Liver (tissue), 9 donors: ENCODE measurements around the gene AKAP13. TPM values are rescaled to one million over a fixed set of nuclear protein-coding genes. Genes with fewer than 3 reads are reported as not detected.
A peak's percentile ranks its signal among the peaks of the same experiment; 100 is the strongest.

ENCODE experiments used
- DNase-seq: peaks from one replicate; pipeline ENCODE4 v3.0.0-alpha.2; 2017; ENCODE audit warnings: low spot score
- H3K27ac ChIP-seq, 2 donors: one replicate each; pipeline ENCODE4 v1.7.0; 2013; ENCODE audit warnings: inconsistent platforms in 2 of 2, low read length in 2 of 2, control low read depth in 1 of 2, low read depth in 1 of 2, mild to moderate bottlenecking in 1 of 2
- H3K27me3 ChIP-seq, 4 donors: one replicate each; pipeline versions ENCODE4 v1.6.1 to v1.7.0; 2013; ENCODE audit warnings: low read length in 3 of 4, inconsistent platforms in 1 of 4, mild to moderate bottlenecking in 1 of 4, moderate library complexity in 1 of 4; ENCODE audit not compliant: control insufficient read depth in 4 of 4, insufficient read depth in 4 of 4
- H3K36me3 ChIP-seq, 4 donors: one replicate each; pipeline versions ENCODE4 v1.6.1 to v1.7.0; 2013; ENCODE audit warnings: low read length in 3 of 4, mild to moderate bottlenecking in 3 of 4, low read depth in 1 of 4, moderate library complexity in 1 of 4; ENCODE audit not compliant: control insufficient read depth in 4 of 4, insufficient read depth in 3 of 4
- H3K4me1 ChIP-seq, 4 donors: one replicate each; pipeline versions ENCODE4 v1.6.1 to v1.7.0; 2013; ENCODE audit warnings: low read length in 3 of 4, mild to moderate bottlenecking in 3 of 4, moderate library complexity in 1 of 4; ENCODE audit not compliant: control insufficient read depth in 4 of 4, insufficient read depth in 4 of 4
- H3K4me3 ChIP-seq, 3 donors: one replicate each; pipeline versions ENCODE4 v1.6.1 to v1.7.0; 2013; ENCODE audit warnings: low read length in 3 of 3, control low read depth in 1 of 3, low read depth in 1 of 3, mild to moderate bottlenecking in 1 of 3
- H3K9ac ChIP-seq, 2 donors: one replicate each; pipeline ENCODE4 v1.7.0; 2013; ENCODE audit warnings: low read length in 2 of 2, mild to moderate bottlenecking in 2 of 2, moderate library complexity in 2 of 2, control low read depth in 1 of 2, low read depth in 1 of 2
- H3K9me3 ChIP-seq, 4 donors: one replicate each; pipeline versions ENCODE4 v1.6.1 to v1.7.0; 2013; ENCODE audit warnings: low read length in 3 of 4; ENCODE audit not compliant: control insufficient read depth in 4 of 4
- CTCF ChIP-seq: fragments of 150-350 bp; IDR thresholded peaks from 2 replicates; pipeline ENCODE4 v1.5.1; 2017; ENCODE audit warnings: improper control_type of control experiment, low read depth, low read length; ENCODE audit not compliant: missing input control
- EGR1 ChIP-seq, 2 donors: IDR thresholded peaks; 2 replicates each; pipeline ENCODE4 v1.6.1; 2016 to 2018; ENCODE audit warnings: antibody characterized with exemption in 2 of 2, low read depth in 2 of 2
- FOXA2 ChIP-seq: IDR thresholded peaks from 2 replicates; pipeline ENCODE4 v1.6.1; 2016; ENCODE audit warnings: antibody characterized with exemption
- GABPA ChIP-seq, 2 donors: IDR thresholded peaks in 1 of 2; conservative IDR thresholded peaks in 1 of 2; 2 replicates each; pipeline ENCODE4 v1.6.1; 2016; ENCODE audit warnings: antibody characterized with exemption in 2 of 2, mild to moderate bottlenecking in 1 of 2, moderate library complexity in 1 of 2
- HNF4A ChIP-seq, 2 donors: conservative IDR thresholded peaks; 2 replicates each; pipeline ENCODE4 v1.6.1; 2016; ENCODE audit warnings: antibody characterized with exemption in 2 of 2, mild to moderate bottlenecking in 2 of 2
- JUND ChIP-seq, 2 donors: IDR thresholded peaks; 2 replicates each; pipeline ENCODE4 v1.6.1; 2016; ENCODE audit warnings: antibody characterized with exemption in 2 of 2
- MAX ChIP-seq: IDR thresholded peaks from 2 replicates; pipeline ENCODE4 v1.6.1; 2016; ENCODE audit warnings: antibody characterized with exemption
- NR2F2 ChIP-seq: IDR thresholded peaks from 2 replicates; pipeline ENCODE4 v1.6.1; 2016; ENCODE audit warnings: antibody characterized with exemption
- RAD21 ChIP-seq, 2 donors: IDR thresholded peaks; 2 replicates each; pipeline ENCODE4 v1.6.1; 2016; ENCODE audit warnings: antibody characterized with exemption in 2 of 2, mild to moderate bottlenecking in 2 of 2
- RXRA ChIP-seq, 2 donors: IDR thresholded peaks; 2 replicates each; pipeline ENCODE4 v1.6.1; 2017 to 2018; ENCODE audit warnings: antibody characterized with exemption in 2 of 2, mild to moderate bottlenecking in 1 of 2
- SP1 ChIP-seq: IDR thresholded peaks from 2 replicates; pipeline ENCODE4 v1.6.1; 2018; ENCODE audit warnings: antibody characterized with exemption, mild to moderate bottlenecking
- YY1 ChIP-seq: IDR thresholded peaks from 2 replicates; pipeline ENCODE4 v1.6.1; 2016; ENCODE audit warnings: antibody characterized with exemption, mild to moderate bottlenecking
- ZBTB33 ChIP-seq: IDR thresholded peaks from 2 replicates; pipeline ENCODE4 v1.6.1; 2016; ENCODE audit warnings: antibody characterized with exemption
- WGBS: extraction: QIAGEN DNeasy Blood & Tissue Kit; methylation state at CpG from one replicate; pipeline ENCODE4 v1.1.7; 2013; 5-methylcytosine and 5-hydroxymethylcytosine counted together
- polyA plus RNA-seq, 2 donors: library from polyadenylated mRNA; stranded (reverse) in 1 of 2; unstranded in 1 of 2; fragments of 200-250 nt in 1 of 2; fragments of >200 nt in 1 of 2; fragmentation: Nextera tagmentation in 1 of 2; extraction: Ambion mirVana in 1 of 2; gene quantifications; one replicate each; pipeline versions ENCODE4 v1.2.1 to v1.2.3, GENCODE V29; 2013 to 2015
- total RNA-seq, 2 donors: library from RNA; depleted of rRNA; stranded (reverse); fragments of >200 nt; gene quantifications; one replicate each; pipeline ENCODE4 v1.2.3, GENCODE V29; 2014
- TF ChIP-seq, protein P1 (sequence below): IDR thresholded peaks from 2 replicates; pipeline ENCODE4 v1.6.1; 2016; ENCODE audit warnings: antibody characterized with exemption
- donor health status: healthy.
- donor health status: healthy.
- donor health status: healthy.
- donor health status: healthy.
- donor health status: healthy.

AKAP13 gene
- total and polyA plus RNA-seq, 4 donors, result 18.6 to 92.3 (median 37.4) TPM

DNA sequence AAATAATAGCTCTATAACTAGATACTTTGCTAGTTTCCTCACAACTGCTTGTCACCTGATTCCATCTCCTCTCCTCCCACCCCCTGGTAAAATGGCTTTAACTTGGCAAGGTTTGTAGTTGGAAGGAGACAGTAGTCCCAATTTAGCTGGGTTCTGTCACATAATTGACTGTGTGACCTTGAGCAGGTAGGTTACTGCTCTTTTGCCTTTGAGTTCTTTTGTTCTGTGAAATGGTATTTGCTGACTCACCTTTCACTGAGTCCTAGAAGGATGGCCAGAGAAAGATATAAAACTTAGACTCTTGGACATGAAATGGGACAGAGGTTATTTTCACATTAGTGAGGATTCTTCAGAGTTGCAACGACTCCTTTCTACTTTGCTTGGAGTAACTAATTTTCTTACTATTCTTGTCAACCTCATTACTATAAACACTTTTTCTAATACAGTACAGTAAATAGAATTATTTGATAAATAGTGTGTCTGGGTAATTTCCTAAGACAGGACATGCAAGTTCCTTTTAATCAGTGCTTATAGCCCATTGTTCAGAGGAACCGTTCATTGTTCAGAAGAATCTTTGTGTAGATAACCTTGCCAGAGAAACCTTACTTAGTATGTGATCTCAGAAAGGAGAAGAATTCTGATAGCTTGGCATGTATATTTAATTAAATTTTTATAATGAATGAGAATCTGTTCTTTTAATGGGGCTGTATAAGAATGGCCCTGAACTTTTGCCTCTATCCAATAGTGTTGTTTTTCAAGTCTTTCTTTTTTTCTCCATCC lies 14.3 kb downstream of the AKAP13 start:
- Histone ChIP-seq H3K4me1 (peaks cover 0 to 9% (median 4%) of the 10 kb centered on the region in 4 donors), H3K9me3 (no peaks in the 10 kb centered on the region), H3K27me3 (no peaks in the 10 kb centered on the region), H3K36me3 (no peaks in the 10 kb centered on the region), H3K4me3 (no peak overlapping the region), H3K9ac (no peak overlapping the region), H3K27ac (no peak overlapping the region)
- DNase-seq, result no peak
- TF ChIP-seq RXRA (IDR thresholded peaks at IDR 0.05) (peak in 1 of 2 donors; percentile 58), YY1 (no peak), HNF4A (conservative IDR thresholded peaks at IDR 0.05) (peak in 1 of 2 donors; percentile 50)
- WGBS, result 75% methylated on average over 2 of the region's 2 CpGs

- TF ChIP-seq GABPA (IDR thresholded peaks at IDR 0.05 in 1 of 2, conservative IDR thresholded peaks at IDR 0.05 in 1 of 2) (no peak), FOXA2 (no peak), HNF4A (conservative IDR thresholded peaks at IDR 0.05) (no peak)
- TF ChIP-seq, protein P1, sequence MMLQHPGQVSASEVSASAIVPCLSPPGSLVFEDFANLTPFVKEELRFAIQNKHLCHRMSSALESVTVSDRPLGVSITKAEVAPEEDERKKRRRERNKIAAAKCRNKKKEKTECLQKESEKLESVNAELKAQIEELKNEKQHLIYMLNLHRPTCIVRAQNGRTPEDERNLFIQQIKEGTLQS, result no peak
- H3K9ac ChIP-seq, result no peak overlapping the region
- WGBS, result 85% methylated on average over 3 of the region's 3 CpGs
Observed at GRCh38 chr15:85396554-85396953, 16.2 kb downstream of the AKAP13 start.

DNA sequence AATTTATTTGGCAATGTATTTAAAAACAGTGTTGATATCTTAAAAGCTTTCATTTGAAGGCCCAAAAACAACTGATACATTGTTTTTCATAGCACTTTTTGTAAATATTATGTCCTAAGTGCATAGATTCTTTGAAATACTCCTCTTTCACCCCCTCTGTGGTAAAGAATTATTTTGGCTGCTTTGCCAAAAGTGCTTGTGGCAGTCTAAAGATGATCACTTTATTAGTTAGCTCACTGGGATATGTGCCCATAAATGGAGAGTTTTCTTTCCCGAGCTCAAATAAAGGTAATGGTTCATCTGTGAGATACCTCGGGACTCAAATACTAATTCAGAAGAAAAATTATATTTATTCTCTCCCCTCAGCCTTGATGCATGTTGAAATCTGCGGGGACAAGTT lies 16.7 kb downstream of the AKAP13 start:
- Histone ChIP-seq H3K9ac (no peak overlapping the region), H3K4me1 (peaks cover 0 to 9% (median 4%) of the 10 kb centered on the region in 4 donors), H3K27ac (no peak overlapping the region), H3K36me3 (no peaks in the 10 kb centered on the region), H3K4me3 (no peak overlapping the region), H3K9me3 (no peaks in the 10 kb centered on the region), H3K27me3 (no peaks in the 10 kb centered on the region)
- TF ChIP-seq ZBTB33 (no peak), RAD21 (IDR thresholded peaks at IDR 0.05) (no peak), MAX (no peak), NR2F2 (no peak), HNF4A (conservative IDR thresholded peaks at IDR 0.05) (no peak), EGR1 (IDR thresholded peaks at IDR 0.05; ENCODE audit: low read depth in 2 of 2) (no peak), JUND (IDR thresholded peaks at IDR 0.05) (no peak), YY1 (no peak), SP1 (no peak), CTCF (no peak)
- TF ChIP-seq, protein P1, result no peak
- DNase-seq, result no peak
- WGBS, result 76% methylated on average over 3 of the region's 3 CpGs

More at GRCh38 chr15:85396554-85396953, 16.2 kb downstream of the AKAP13 start:
- Histone ChIP-seq H3K9me3 (no peaks in the 10 kb centered on the region), H3K36me3 (no peaks in the 10 kb centered on the region), H3K4me1 (peaks cover 0 to 9% (median 4%) of the 10 kb centered on the region in 4 donors), H3K27me3 (no peaks in the 10 kb centered on the region), H3K27ac (no peak overlapping the region), H3K4me3 (no peak overlapping the region)
- DNase-seq, result no peak
